HG02642 (cell line): ENCODE measurements around the gene TNFRSF11A.

Source experiments
- ATAC-seq: cut with Tn5 transposase; IDR thresholded peaks from one replicate; pipeline ENCODE4 v1.9.1; 2021; ENCODE audit warnings: mild to moderate bottlenecking; ENCODE audit not compliant: unreplicated experiment, poor library complexity

Gene TNFRSF11A

GRCh38 chr18:62403120-62403519 lies 78.0 kb downstream of the TNFRSF11A start:
- no peak for ATAC-seq

GRCh38 chr18:62404881-62405280 lies 79.8 kb downstream of the TNFRSF11A start:
- ATAC-seq = no peak

- no peak for ATAC-seq
These were observed 82.5 kb downstream of the TNFRSF11A start for GRCh38 chr18:62407660-62408059.

GRCh38 chr18:62409821-62410220 lies 84.7 kb downstream of the TNFRSF11A start:
- no peak for ATAC-seq

- ATAC-seq = no peak
These were observed 87.3 kb downstream of the TNFRSF11A start for GRCh38 chr18:62412231-62412979.

GRCh38 chr18:62413206-62413605 lies 88.1 kb downstream of the TNFRSF11A start:
- no peak for ATAC-seq

GRCh38 chr18:62418258-62418657 lies 93.1 kb downstream of the TNFRSF11A start:
- ATAC-seq = no peak

GRCh38 chr18:62420151-62420512 lies 95.0 kb downstream of the TNFRSF11A start:
- no peak for ATAC-seq

- ATAC-seq = peak; percentile 95
These were observed 95.6 kb downstream of the TNFRSF11A start for GRCh38 chr18:62420513-62421209.

GRCh38 chr18:62425465-62426190 lies 100.5 kb downstream of the TNFRSF11A start:
- ATAC-seq = peak; percentile 47

- ATAC-seq = no peak
These were observed 101.0 kb downstream of the TNFRSF11A start for GRCh38 chr18:62426191-62426488.

- ATAC-seq = no peak
These were observed 107.1 kb downstream of the TNFRSF11A start for GRCh38 chr18:62432176-62432575.

GRCh38 chr18:62434798-62435197 lies 109.7 kb downstream of the TNFRSF11A start:
- no peak for ATAC-seq

- ATAC-seq = no peak
These were observed 110.4 kb downstream of the TNFRSF11A start for GRCh38 chr18:62435435-62436031.

GRCh38 chr18:62436636-62437234 lies 111.6 kb downstream of the TNFRSF11A start:
- ATAC-seq = no peak

- no peak for ATAC-seq
These were observed 112.3 kb downstream of the TNFRSF11A start for GRCh38 chr18:62437235-62438017.

- no peak for ATAC-seq
These were observed 112.9 kb downstream of the TNFRSF11A start for GRCh38 chr18:62438018-62438329.

- ATAC-seq = no peak
These were observed 113.3 kb downstream of the TNFRSF11A start for GRCh38 chr18:62438402-62438801.

GRCh38 chr18:62438866-62439265 lies 113.8 kb downstream of the TNFRSF11A start:
- ATAC-seq = no peak
